Nephron (organoid): Measurements from ENCODE around the gene ANGEL1.

Experiments
- H3K27ac Mint-ChIP-seq, 3 experiments: 2 replicates each; pipeline ENCODE4 v1.8.0; 2020; ENCODE audit warnings: mixed read lengths in 3 of 3, mild to moderate bottlenecking in 2 of 3, moderate library complexity in 1 of 3
- H3K27me3 Mint-ChIP-seq: 2 replicates; pipeline ENCODE4 v1.8.0; 2021; ENCODE audit warnings: low read depth, mild to moderate bottlenecking, moderate library complexity, mixed read lengths
- H3K36me3 Mint-ChIP-seq: 2 replicates; pipeline ENCODE4 v1.8.0; 2020; ENCODE audit warnings: low read depth, mixed read lengths
- H3K4me1 Mint-ChIP-seq: 2 replicates; pipeline ENCODE4 v1.8.0; 2020; ENCODE audit warnings: mixed read lengths
- H3K4me3 Mint-ChIP-seq, 3 experiments: 2 replicates each; pipeline ENCODE4 v1.8.0; 2020; ENCODE audit warnings: mild to moderate bottlenecking in 3 of 3, mixed read lengths in 3 of 3, moderate library complexity in 2 of 3
- H3K9me3 Mint-ChIP-seq: 2 replicates; pipeline ENCODE4 v1.8.0; 2020; ENCODE audit warnings: mixed read lengths
- CTCF ChIP-seq, 3 experiments: fragments of 200-600 bp; sonication (generic); IDR thresholded peaks; one replicate each; pipeline ENCODE4 v1.5.0; 2021; ENCODE audit warnings: antibody characterized with exemption in 3 of 3; ENCODE audit not compliant: unreplicated experiment in 3 of 3

Gene ANGEL1

DNA sequence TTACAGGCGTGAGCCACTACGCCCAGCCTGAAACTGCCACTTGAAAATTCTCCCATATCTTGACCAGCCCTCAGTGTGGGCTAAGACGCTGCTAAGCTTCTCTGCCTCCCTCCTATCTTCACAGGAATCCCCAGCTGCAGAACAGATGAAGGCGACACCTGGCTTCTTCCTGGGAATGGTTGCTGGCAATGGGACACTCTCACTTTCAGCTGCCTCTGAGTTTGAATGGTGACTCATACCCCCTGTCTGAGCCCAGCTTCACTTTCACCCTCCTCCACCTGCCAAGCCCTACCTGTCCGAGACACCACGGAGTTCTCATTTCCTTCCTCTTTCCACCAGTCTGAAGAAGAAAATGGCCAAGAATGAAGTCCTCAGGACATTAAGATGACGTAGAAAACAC, 69.7 kb downstream of the ANGEL1 start:
- Mint-ChIP-seq H3K4me3 (no peak overlapping the region), H3K27ac (no peak overlapping the region), H3K36me3 (peaks cover 33% of the 10 kb centered on the region), H3K9me3 (peaks cover 67% of the 10 kb centered on the region), H3K27me3 (no peaks in the 10 kb centered on the region), H3K4me1 (no peaks in the 10 kb centered on the region)
- no peak for TF ChIP-seq CTCF (IDR thresholded peaks at IDR 0.05; ENCODE audit: unreplicated experiment in 3 of 3)

DNA sequence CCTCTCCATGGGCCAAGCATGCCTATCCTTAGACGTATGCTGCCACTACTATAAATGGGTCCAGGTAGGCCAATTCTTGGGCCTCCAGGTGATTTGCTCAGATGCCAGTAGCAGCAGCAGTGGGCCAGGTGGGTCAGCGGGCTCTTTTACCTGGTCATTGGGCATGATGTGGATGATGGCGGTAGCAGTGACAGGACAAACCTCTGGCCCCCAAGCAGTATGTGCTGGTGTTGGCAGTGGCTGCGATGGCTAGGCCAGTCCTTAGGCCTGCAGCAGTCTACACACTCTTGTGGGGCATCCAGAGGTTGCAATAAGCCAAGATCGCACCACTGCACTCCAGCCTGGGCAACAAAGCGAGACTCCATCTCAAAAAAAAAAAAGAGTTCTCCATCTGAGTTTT, 70.5 kb downstream of the ANGEL1 start:
- no peaks in the 10 kb centered on the region for H3K4me1 Mint-ChIP-seq
- H3K36me3 Mint-ChIP-seq: peaks cover 33% of the 10 kb centered on the region
- TF ChIP-seq CTCF (IDR thresholded peaks at IDR 0.05; ENCODE audit: unreplicated experiment in 3 of 3): no peak
- H3K4me3 Mint-ChIP-seq: no peak overlapping the region
- peaks cover 69% of the 10 kb centered on the region for H3K9me3 Mint-ChIP-seq
- H3K27ac Mint-ChIP-seq: no peak overlapping the region
- no peaks in the 10 kb centered on the region for H3K27me3 Mint-ChIP-seq

DNA sequence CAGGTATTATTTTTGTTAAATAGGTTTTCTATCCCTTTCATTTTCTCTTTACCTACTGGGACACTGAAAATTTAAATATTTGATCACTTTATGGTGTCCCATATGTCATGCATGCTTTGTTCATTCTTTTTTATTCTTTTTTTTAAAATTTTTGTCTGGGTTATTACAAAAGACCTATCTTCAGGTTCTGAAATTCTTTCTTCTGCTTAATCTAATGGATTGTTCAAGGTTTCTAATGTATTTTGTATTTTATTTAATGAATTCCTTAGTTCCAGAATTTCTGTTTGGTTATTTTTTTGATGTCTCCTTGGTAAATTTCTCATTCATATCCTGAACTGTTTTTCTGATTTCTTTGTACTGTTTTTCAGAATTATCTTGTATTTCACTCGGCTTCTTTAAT, 71.6 kb downstream of the ANGEL1 start:
- TF ChIP-seq CTCF (IDR thresholded peaks at IDR 0.05; ENCODE audit: unreplicated experiment in 3 of 3): no peak
- Mint-ChIP-seq H3K9me3 (peaks cover 77% of the 10 kb centered on the region), H3K36me3 (peaks cover 36% of the 10 kb centered on the region), H3K4me3 (no peak overlapping the region), H3K27ac (no peak overlapping the region), H3K4me1 (no peaks in the 10 kb centered on the region), H3K27me3 (no peaks in the 10 kb centered on the region)
